OCI-LY7 (cell line): ENCODE results near the gene GLIPR1L2.

Source experiments
- CTCF ChIP-seq: fragments of 200-600 bp; sonication (generic); conservative IDR thresholded peaks from 2 replicates; pipeline ENCODE4 v1.5.1; 2014; ENCODE audit warnings: mild to moderate bottlenecking, antibody characterized with exemption, low read length, moderate library complexity, mixed read lengths
- EZH2phosphoT487 ChIP-seq: fragments of 200-600 bp; sonication (generic); IDR thresholded peaks from 2 replicates; pipeline ENCODE4 v1.6.1; 2018; ENCODE audit warnings: low read depth, borderline replicate concordance, mild to moderate bottlenecking, mixed run types, antibody characterized with exemption, low read length, moderate library complexity, mixed read lengths

GRCh38 chr12:75374971-75375370 lies 15.9 kb upstream of the GLIPR1L2 start:
- TF ChIP-seq CTCF = no peak
- TF ChIP-seq EZH2phosphoT487 = no peak
